Body of pancreas (tissue), 4 donors: ENCODE results near the gene CD34. TPM values are rescaled to one million over a fixed set of nuclear protein-coding genes. Genes with fewer than 3 reads are reported as not detected.
A peak's percentile ranks its signal among the peaks of the same experiment; 100 is the strongest.

Source experiments
- ATAC-seq: fragments of 150-250 bp; one replicate; pipeline ENCODE4 v1.9.1; 2016
- DNase-seq, 4 donors: peaks; one replicate each; pipeline ENCODE4 v3.0.0-alpha.2; 2019
- H3K27ac ChIP-seq, 4 donors: fragments of 200-600 bp; sonication (generic); 1 replicate in 3 of 4; 2 replicates in 1 of 4; pipeline versions ENCODE4 v1.5.1 to v1.6.1; 2016 to 2019; ENCODE audit warnings: mild to moderate bottlenecking in 1 of 4, mixed read lengths in 1 of 4, moderate library complexity in 1 of 4
- H3K27me3 ChIP-seq, 2 donors: fragments of 200-600 bp; sonication (generic); one replicate each; pipeline ENCODE4 v1.6.0; 2016; ENCODE audit warnings: mild to moderate bottlenecking in 1 of 2
- H3K36me3 ChIP-seq, 2 donors: fragments of 200-600 bp; sonication (generic); replicated peaks in 1 of 2; 2 replicates each; pipeline ENCODE4 v1.5.1; 2016; ENCODE audit warnings: low read depth in 2 of 2; ENCODE audit not compliant: insufficient read depth in 1 of 2
- H3K4me1 ChIP-seq: fragments of 200-600 bp; sonication (generic); one replicate; pipeline ENCODE4 v1.6.0; 2016
- H3K4me3 ChIP-seq, 2 donors: fragments of 200-600 bp; sonication (generic); 1 replicate in 1 of 2; 2 replicates in 1 of 2; pipeline ENCODE4 v1.5.1; 2016 to 2019
- H3K9me3 ChIP-seq, 3 donors: fragments of 200-600 bp; sonication (generic); 1 replicate in 2 of 3; 2 replicates in 1 of 3; pipeline ENCODE4 v1.5.1; 2016
- POLR2A ChIP-seq, 3 donors: fragments of 450-650 bp; IDR thresholded peaks; one replicate each; pipeline ENCODE4 v1.6.1; 2016; ENCODE audit warnings: antibody characterized with exemption in 3 of 3, mild to moderate bottlenecking in 2 of 3
- WGBS, 2 donors: methylation state at CpG; one replicate each; pipeline ENCODE4 v1.1.5; 2017; 5-methylcytosine and 5-hydroxymethylcytosine counted together
- intact Hi-C: fragments of 100-400 bp; cut with DNase I; formaldehyde crosslinking; loops from one replicate; pipeline ENCODE4 v1.15.1; 2023
- total RNA-seq, 2 donors: library from RNA; depleted of rRNA; stranded (reverse); fragments of >200 nt; gene quantifications; one replicate each; pipeline ENCODE4 v1.1.0, GENCODE V29; 2016
- TF ChIP-seq, protein P1 (sequence below), 7 experiments: fragments of 450-650 bp in 4 of 7; fragments of 200-600 bp in 3 of 7; sonication (generic) in 3 of 7; IDR thresholded peaks; one replicate each; pipeline ENCODE4 v1.5.1; 2016 to 2019; ENCODE audit warnings: antibody characterized with exemption in 7 of 7

The CD34 gene
- total RNA-seq, 2 donors from 2014 or later, result 11.5 to 14.8 TPM

- no peak overlapping the region for H3K4me3 ChIP-seq
- no peaks in the 10 kb centered on the region for H3K9me3 ChIP-seq
- peaks cover 65% of the 10 kb centered on the region for H3K4me1 ChIP-seq
- ATAC-seq (no peak), DNase-seq (no peak)
- no peak for TF ChIP-seq POLR2A (IDR thresholded peaks at IDR 0.05)
- TF ChIP-seq, protein P1, sequence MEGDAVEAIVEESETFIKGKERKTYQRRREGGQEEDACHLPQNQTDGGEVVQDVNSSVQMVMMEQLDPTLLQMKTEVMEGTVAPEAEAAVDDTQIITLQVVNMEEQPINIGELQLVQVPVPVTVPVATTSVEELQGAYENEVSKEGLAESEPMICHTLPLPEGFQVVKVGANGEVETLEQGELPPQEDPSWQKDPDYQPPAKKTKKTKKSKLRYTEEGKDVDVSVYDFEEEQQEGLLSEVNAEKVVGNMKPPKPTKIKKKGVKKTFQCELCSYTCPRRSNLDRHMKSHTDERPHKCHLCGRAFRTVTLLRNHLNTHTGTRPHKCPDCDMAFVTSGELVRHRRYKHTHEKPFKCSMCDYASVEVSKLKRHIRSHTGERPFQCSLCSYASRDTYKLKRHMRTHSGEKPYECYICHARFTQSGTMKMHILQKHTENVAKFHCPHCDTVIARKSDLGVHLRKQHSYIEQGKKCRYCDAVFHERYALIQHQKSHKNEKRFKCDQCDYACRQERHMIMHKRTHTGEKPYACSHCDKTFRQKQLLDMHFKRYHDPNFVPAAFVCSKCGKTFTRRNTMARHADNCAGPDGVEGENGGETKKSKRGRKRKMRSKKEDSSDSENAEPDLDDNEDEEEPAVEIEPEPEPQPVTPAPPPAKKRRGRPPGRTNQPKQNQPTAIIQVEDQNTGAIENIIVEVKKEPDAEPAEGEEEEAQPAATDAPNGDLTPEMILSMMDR (IDR thresholded peaks at IDR 0.05), result no peak
- intact Hi-C loops, result loop anchor here (5.0 kb wide), 1 partner anchor 35 kb away; no protein-coding TSS in a partner anchor
- H3K27ac ChIP-seq, result peak overlapping the region in 1 of 4 donors; percentile 12
- H3K36me3 ChIP-seq, result no peaks in the 10 kb centered on the region
- WGBS, 2 donors, result 96 to 97% methylated on average over 8 of the region's 8 CpGs
- H3K27me3 ChIP-seq, result no peaks in the 10 kb centered on the region
These were observed 78.1 kb downstream of the CD34 start for GRCh38 chr1:207832796-207833195.

GRCh38 chr1:207831517-207832327 is 79.2 kb downstream of the CD34 start:
- H3K27me3 ChIP-seq, result no peaks in the 10 kb centered on the region
- ATAC-seq (no peak), DNase-seq (no peak)
- no peaks in the 10 kb centered on the region for H3K9me3 ChIP-seq
- WGBS, 2 donors, result 72 to 83% methylated on average over 6 to 9 of the region's 9 CpGs
- H3K27ac ChIP-seq, result peak overlapping the region; percentile 62 to 73 (median 70)
- intact Hi-C loops, result loop anchor here (5.0 kb wide), 1 partner anchor 36 kb away; no protein-coding TSS in a partner anchor
- no peak overlapping the region for H3K4me3 ChIP-seq
- no peaks in the 10 kb centered on the region for H3K36me3 ChIP-seq
- peaks cover 71% of the 10 kb centered on the region for H3K4me1 ChIP-seq
- TF ChIP-seq, protein P1 (IDR thresholded peaks at IDR 0.05), result no peak
- TF ChIP-seq POLR2A (IDR thresholded peaks at IDR 0.05), result no peak

Other genes with a start within 250 kb of the CD34 start
- gene CD46, start 159.1 kb downstream of the CD34 start, total RNA-seq, result 100 to 1,000 TPM; 162 to 175 TPM